ENCODE data around the gene CALU. TPM values are rescaled to one million over a fixed set of nuclear protein-coding genes. Genes with fewer than 3 reads are reported as not detected.

The CALU gene
- total RNA-seq, 2 donors from 2014 or later, result 204 to 255 TPM

- Histone ChIP-seq H3K27ac (no peak overlapping the region), H3K36me3 (no peaks in the 10 kb centered on the region), H3K27me3 (replicated peaks; ENCODE audit: insufficient read depth) (no peaks in the 10 kb centered on the region), H3K9me3 (no peaks in the 10 kb centered on the region), H3K4me3 (no peak overlapping the region), H3K4me1 (ENCODE audit: control insufficient read depth in 1 of 2, low read depth in 2 of 2) (no peaks in the 10 kb centered on the region)
- no peak for TF ChIP-seq CTCF (IDR thresholded peaks at IDR 0.05)
- ATAC-seq (ENCODE audit: insufficient number of reproducible peaks, low FRiP score, low read depth) (no peak), DNase-seq (ENCODE audit: low spot score) (no peak)
Observed at GRCh38 chr7:128710481-128710880, 28.7 kb upstream of the CALU start.

- no peak overlapping the region for H3K27ac ChIP-seq
- H3K4me3 ChIP-seq, result no peak overlapping the region
- ATAC-seq (ENCODE audit: insufficient number of reproducible peaks, low FRiP score, low read depth) (no peak), DNase-seq (ENCODE audit: low spot score) (no peak)
- no peaks in the 10 kb centered on the region for H3K27me3 ChIP-seq (replicated peaks; ENCODE audit: insufficient read depth)
- H3K9me3 ChIP-seq, result no peaks in the 10 kb centered on the region
- no peak for TF ChIP-seq CTCF (IDR thresholded peaks at IDR 0.05)
- no peaks in the 10 kb centered on the region for H3K36me3 ChIP-seq
- H3K4me1 ChIP-seq (ENCODE audit: control insufficient read depth in 1 of 2, low read depth in 2 of 2), result no peaks in the 10 kb centered on the region
Observed at GRCh38 chr7:128713794-128714193, 25.4 kb upstream of the CALU start.

- no peak for TF ChIP-seq CTCF (IDR thresholded peaks at IDR 0.05)
- no peak overlapping the region for H3K4me3 ChIP-seq
- no peaks in the 10 kb centered on the region for H3K9me3 ChIP-seq
- no peak for ATAC-seq (ENCODE audit: insufficient number of reproducible peaks, low FRiP score, low read depth)
- no peaks in the 10 kb centered on the region for H3K4me1 ChIP-seq (ENCODE audit: control insufficient read depth in 1 of 2, low read depth in 2 of 2)
- no peaks in the 10 kb centered on the region for H3K36me3 ChIP-seq
- DNase-seq (ENCODE audit: low spot score), result no peak
- H3K27ac ChIP-seq, result no peak overlapping the region
- H3K27me3 ChIP-seq (replicated peaks; ENCODE audit: insufficient read depth), result no peaks in the 10 kb centered on the region
Observed at GRCh38 chr7:128714701-128715495, 24.3 kb upstream of the CALU start.

- no peak overlapping the region for H3K4me3 ChIP-seq
- ATAC-seq (ENCODE audit: insufficient number of reproducible peaks, low FRiP score, low read depth), result no peak
- no peak for DNase-seq (ENCODE audit: low spot score)
- no peaks in the 10 kb centered on the region for H3K27me3 ChIP-seq (replicated peaks; ENCODE audit: insufficient read depth)
- no peak overlapping the region for H3K27ac ChIP-seq
- H3K4me1 ChIP-seq (ENCODE audit: control insufficient read depth in 1 of 2, low read depth in 2 of 2), result no peaks in the 10 kb centered on the region
- H3K36me3 ChIP-seq, result no peaks in the 10 kb centered on the region
- no peaks in the 10 kb centered on the region for H3K9me3 ChIP-seq
- TF ChIP-seq CTCF (IDR thresholded peaks at IDR 0.05), result no peak
Observed at GRCh38 chr7:128718967-128719642, 20.1 kb upstream of the CALU start.

- Histone ChIP-seq H3K36me3 (no peaks in the 10 kb centered on the region), H3K27ac (no peak overlapping the region), H3K4me3 (no peak overlapping the region), H3K9me3 (no peaks in the 10 kb centered on the region), H3K4me1 (ENCODE audit: control insufficient read depth in 1 of 2, low read depth in 2 of 2) (no peaks in the 10 kb centered on the region), H3K27me3 (replicated peaks; ENCODE audit: insufficient read depth) (no peaks in the 10 kb centered on the region)
- no peak for ATAC-seq (ENCODE audit: insufficient number of reproducible peaks, low FRiP score, low read depth)
- DNase-seq (ENCODE audit: low spot score), result no peak
- no peak for TF ChIP-seq CTCF (IDR thresholded peaks at IDR 0.05)
Observed at GRCh38 chr7:128721376-128721775, 17.8 kb upstream of the CALU start.

Data from thoracic aorta (tissue), 2 donors.